OCI-LY7 (cell line): Measurements from ENCODE around the gene HIVEP3. TPM values are rescaled to one million over a fixed set of nuclear protein-coding genes. Genes with fewer than 3 reads are reported as not detected.

Source experiments
- BruUV-seq: library from RNA; stranded (reverse); fragments of 400-500 nt; replicated peaks from 2 replicates; lab custom pipeline; 2021; lab: Mats Ljungman, UMichigan
- CTCF ChIA-PET: fragments of 300-600 bp; sonication (Branson Sonifier 250); formaldehyde crosslinking; loops from one replicate; lab custom pipeline; 2022; ENCODE audit warnings: antibody characterized with exemption; ENCODE audit not compliant: unreplicated experiment; lab: Charles Lee
- POLR2A ChIA-PET: fragments of 300-600 bp; sonication (Branson Sonifier 250); formaldehyde crosslinking; loops from one replicate; lab custom pipeline; 2022; ENCODE audit warnings: antibody characterized with exemption; lab: Charles Lee
- DNase-seq: peaks from one replicate; pipeline ENCODE4 v3.0.0-alpha.2; 2015; ENCODE audit warnings: low spot score
- H2AFZ ChIP-seq: fragments of 200-600 bp; sonication (generic), shearing (Covaris generic); 2 replicates; pipeline ENCODE4 v1.6.1; 2014; ENCODE audit warnings: mild to moderate bottlenecking, antibody characterized with exemption, low read length, moderate library complexity
- H3K27ac ChIP-seq: fragments of 200-600 bp; sonication (generic); 2 replicates; pipeline ENCODE4 v1.5.1; 2014; ENCODE audit warnings: mixed run types, low read depth, mild to moderate bottlenecking, moderate library complexity, low read length, inconsistent platforms; ENCODE audit not compliant: poor library complexity, severe bottlenecking
- H3K36me3 ChIP-seq: fragments of 200-600 bp; sonication (generic); 2 replicates; pipeline ENCODE4 v1.6.1; 2014; ENCODE audit warnings: mild to moderate bottlenecking, antibody characterized with exemption, low read length, moderate library complexity, mixed read lengths; ENCODE audit not compliant: insufficient read depth
- H3K4me1 ChIP-seq: fragments of 200-600 bp; sonication (generic); 2 replicates; pipeline ENCODE4 v1.5.1; 2014; ENCODE audit warnings: mild to moderate bottlenecking, low read length; ENCODE audit not compliant: insufficient read depth, poor library complexity, severe bottlenecking
- H3K4me2 ChIP-seq: fragments of 200-600 bp; sonication (generic); 2 replicates; pipeline ENCODE4 v1.6.1; 2014; ENCODE audit warnings: mild to moderate bottlenecking, low read length
- H3K4me3 ChIP-seq: fragments of 200-600 bp; sonication (generic); 2 replicates; pipeline ENCODE4 v1.5.1; 2014; ENCODE audit warnings: mild to moderate bottlenecking, low read depth, low read length; ENCODE audit not compliant: poor library complexity, severe bottlenecking
- H3K79me2 ChIP-seq: fragments of 200-600 bp; sonication (generic); 2 replicates; pipeline ENCODE4 v1.6.1; 2016; ENCODE audit warnings: low read depth, mild to moderate bottlenecking, low read length, moderate library complexity, mixed read lengths; ENCODE audit not compliant: insufficient read depth
- H3K9me2 ChIP-seq: fragments of 200-600 bp; sonication (generic); 2 replicates; pipeline ENCODE4 v1.6.1; 2016; ENCODE audit warnings: mild to moderate bottlenecking, low read length, mixed read lengths; ENCODE audit not compliant: insufficient read depth
- H3K9me3 ChIP-seq: fragments of 200-600 bp; sonication (generic); 2 replicates; pipeline ENCODE4 v1.6.1; 2014; ENCODE audit warnings: mild to moderate bottlenecking, mixed run types, low read length, mixed read lengths
- H4K20me1 ChIP-seq: fragments of 200-600 bp; sonication (generic); 2 replicates; pipeline ENCODE4 v1.6.1; 2014; ENCODE audit warnings: mild to moderate bottlenecking, antibody characterized with exemption, low read length, moderate library complexity, mixed read lengths; ENCODE audit not compliant: insufficient read depth
- EZH2phosphoT487 ChIP-seq: fragments of 200-600 bp; sonication (generic); IDR thresholded peaks from 2 replicates; pipeline ENCODE4 v1.6.1; 2018; ENCODE audit warnings: low read depth, borderline replicate concordance, mild to moderate bottlenecking, mixed run types, antibody characterized with exemption, low read length, moderate library complexity, mixed read lengths
- intact Hi-C: fragments of 100-400 bp; cut with micrococcal nuclease; formaldehyde crosslinking; loops from one replicate; pipeline ENCODE4 v1.10.0; 2022; ENCODE audit not compliant: unreplicated experiment
- total RNA-seq, 2 experiments: library from RNA; depleted of rRNA in 1 of 2; stranded (reverse); fragments of >200 nt in 1 of 2; shearing (Covaris generic) in 1 of 2; gene quantifications; 2 replicates each; pipeline ENCODE4 v1.2.3, GENCODE V29; 2014 to 2022
- TF ChIP-seq, protein P1 (sequence below): fragments of 200-600 bp; sonication (generic); conservative IDR thresholded peaks from 2 replicates; pipeline ENCODE4 v1.5.1; 2014; ENCODE audit warnings: mild to moderate bottlenecking, antibody characterized with exemption, low read length, moderate library complexity, mixed read lengths

The HIVEP3 gene
- total RNA-seq, 2 experiments from 2014 or later = 0.53 to 0.60 TPM

DNA sequence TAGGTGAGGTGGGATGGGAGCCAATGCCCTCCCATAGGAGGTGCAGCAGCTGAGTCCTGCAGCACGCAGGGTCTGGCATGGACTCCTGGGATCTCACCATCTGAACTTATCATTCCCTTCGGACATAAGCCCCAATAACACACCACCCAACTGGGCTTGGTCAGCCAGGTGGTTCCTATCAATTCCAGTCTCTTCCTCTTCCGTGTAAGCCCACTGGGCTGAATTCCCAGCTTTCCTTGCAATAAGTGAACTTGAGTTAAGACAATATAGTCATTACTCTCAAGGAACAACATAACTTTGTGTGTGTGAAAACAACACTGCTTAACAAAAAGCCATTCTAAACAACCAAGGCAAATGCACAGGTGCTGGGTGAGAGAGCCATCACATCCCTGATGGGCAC lies 347.7 kb downstream of the HIVEP3 start:
- H3K79me2 ChIP-seq = no peaks in the 10 kb centered on the region
- H3K9me2 ChIP-seq = no peaks in the 10 kb centered on the region
- H3K36me3 ChIP-seq = no peaks in the 10 kb centered on the region
- TF ChIP-seq, protein P1, sequence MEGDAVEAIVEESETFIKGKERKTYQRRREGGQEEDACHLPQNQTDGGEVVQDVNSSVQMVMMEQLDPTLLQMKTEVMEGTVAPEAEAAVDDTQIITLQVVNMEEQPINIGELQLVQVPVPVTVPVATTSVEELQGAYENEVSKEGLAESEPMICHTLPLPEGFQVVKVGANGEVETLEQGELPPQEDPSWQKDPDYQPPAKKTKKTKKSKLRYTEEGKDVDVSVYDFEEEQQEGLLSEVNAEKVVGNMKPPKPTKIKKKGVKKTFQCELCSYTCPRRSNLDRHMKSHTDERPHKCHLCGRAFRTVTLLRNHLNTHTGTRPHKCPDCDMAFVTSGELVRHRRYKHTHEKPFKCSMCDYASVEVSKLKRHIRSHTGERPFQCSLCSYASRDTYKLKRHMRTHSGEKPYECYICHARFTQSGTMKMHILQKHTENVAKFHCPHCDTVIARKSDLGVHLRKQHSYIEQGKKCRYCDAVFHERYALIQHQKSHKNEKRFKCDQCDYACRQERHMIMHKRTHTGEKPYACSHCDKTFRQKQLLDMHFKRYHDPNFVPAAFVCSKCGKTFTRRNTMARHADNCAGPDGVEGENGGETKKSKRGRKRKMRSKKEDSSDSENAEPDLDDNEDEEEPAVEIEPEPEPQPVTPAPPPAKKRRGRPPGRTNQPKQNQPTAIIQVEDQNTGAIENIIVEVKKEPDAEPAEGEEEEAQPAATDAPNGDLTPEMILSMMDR = no peak
- TF ChIP-seq EZH2phosphoT487 = no peak
- H3K4me2 ChIP-seq = no peak overlapping the region
- H3K4me3 ChIP-seq = no peak overlapping the region
- ChIA-PET CTCF (no interaction called here), POLR2A (no interaction called here)
- H3K4me1 ChIP-seq = peaks cover 10% of the 10 kb centered on the region
- H2AFZ ChIP-seq = no peak overlapping the region
- intact Hi-C loops = loop anchor here (5.0 to 10.0 kb wide), 3 partner anchors 184 to 576 kb away; no protein-coding TSS in a partner anchor
- no peaks in the 10 kb centered on the region for H4K20me1 ChIP-seq
- H3K9me3 ChIP-seq = no peaks in the 10 kb centered on the region
- no peak for DNase-seq
- no TSS peak for BruUV-seq
- H3K27ac ChIP-seq = no peak overlapping the region

DNA sequence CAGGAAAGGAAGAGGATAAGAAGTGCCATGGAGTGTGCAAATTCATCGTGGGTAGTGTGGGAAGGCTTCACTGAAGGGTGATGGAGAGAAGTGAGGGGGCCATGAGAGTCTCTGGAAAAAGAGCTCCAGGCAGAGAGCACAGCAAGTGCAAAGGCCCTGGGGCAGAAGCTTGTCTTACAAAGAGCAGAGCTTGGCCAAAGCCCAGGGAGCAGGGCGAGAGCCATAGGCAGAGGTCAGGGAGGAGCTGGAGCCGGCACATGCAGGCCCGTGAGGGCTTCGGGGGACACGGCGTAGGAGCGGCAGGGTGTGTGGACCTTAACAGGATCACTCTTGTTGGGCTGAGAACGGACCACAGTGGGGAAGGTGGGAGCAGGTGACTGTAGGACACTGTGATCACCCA lies 350.5 kb downstream of the HIVEP3 start:
- Histone ChIP-seq H3K9me2 (no peaks in the 10 kb centered on the region), H3K4me3 (no peak overlapping the region), H2AFZ (no peak overlapping the region), H3K27ac (no peak overlapping the region), H4K20me1 (no peaks in the 10 kb centered on the region), H3K4me1 (no peaks in the 10 kb centered on the region), H3K36me3 (no peaks in the 10 kb centered on the region), H3K9me3 (no peaks in the 10 kb centered on the region), H3K79me2 (no peaks in the 10 kb centered on the region), H3K4me2 (no peak overlapping the region)
- DNase-seq = no peak
- CTCF ChIA-PET = no interaction called here
- BruUV-seq = no TSS peak
- intact Hi-C loops = no loop called here
- POLR2A ChIA-PET = interaction anchor here (0.7 kb wide), 1 partner anchor 86 kb away, joined by 8 read pairs; no protein-coding TSS in a partner anchor
- TF ChIP-seq, protein P1 = no peak
- TF ChIP-seq EZH2phosphoT487 = no peak

DNA sequence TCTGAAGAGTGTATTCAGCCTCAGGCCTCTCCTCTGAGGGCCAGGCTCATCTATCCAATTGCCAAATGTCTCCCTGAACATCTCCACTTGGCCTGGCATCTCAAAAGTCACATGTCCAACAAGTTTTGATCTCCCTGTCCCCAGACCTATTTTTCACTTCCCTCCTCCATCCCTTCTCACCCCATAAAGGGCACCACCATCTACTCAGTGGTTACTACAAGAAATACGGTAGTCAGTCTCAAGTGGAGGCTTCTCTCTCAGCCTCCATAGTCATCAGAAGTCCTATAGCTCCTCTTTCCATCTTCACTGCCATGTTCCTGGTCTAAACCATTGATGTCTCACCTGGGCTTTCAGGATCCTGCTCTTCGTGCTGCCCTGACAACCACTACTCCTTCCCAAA lies 351.8 kb downstream of the HIVEP3 start:
- Histone ChIP-seq H3K9me2 (no peaks in the 10 kb centered on the region), H3K36me3 (no peaks in the 10 kb centered on the region), H3K79me2 (no peaks in the 10 kb centered on the region), H3K9me3 (no peaks in the 10 kb centered on the region), H4K20me1 (no peaks in the 10 kb centered on the region), H2AFZ (no peak overlapping the region), H3K27ac (no peak overlapping the region), H3K4me1 (no peaks in the 10 kb centered on the region), H3K4me3 (no peak overlapping the region), H3K4me2 (no peak overlapping the region)
- ChIA-PET CTCF (no interaction called here), POLR2A (no interaction called here)
- no peak for TF ChIP-seq EZH2phosphoT487
- no peak for DNase-seq
- intact Hi-C loops = no loop called here
- BruUV-seq = no TSS peak
